ENCODE data around the gene SLC35A4.

Gene SLC35A4

GRCh38 chr5:140609126-140609525, 44.5 kb downstream of the SLC35A4 start:
- Histone ChIP-seq H3K27ac (ENCODE audit: low read depth, low read length) (no peak overlapping the region), H3K4me3 (ENCODE audit: low read length) (no peak overlapping the region)

GRCh38 chr5:140611020-140611521, 46.4 kb downstream of the SLC35A4 start:
- no peak for TF ChIP-seq EZH2phosphoT487 (IDR thresholded peaks at IDR 0.05; ENCODE audit: borderline replicate concordance, low read length)
- no peak for TF ChIP-seq CTCF (IDR thresholded peaks at IDR 0.05; ENCODE audit: low read depth, low read length, poor library complexity, severe bottlenecking)
- H3F3A ChIP-seq (ENCODE audit: control insufficient read depth, insufficient read depth), result no peaks in the 10 kb centered on the region
- no peak overlapping the region for H3K4me2 ChIP-seq (ENCODE audit: low read length)
- no peak overlapping the region for H3K4me3 ChIP-seq (ENCODE audit: low read length)
- H3K27ac ChIP-seq (ENCODE audit: low read depth, low read length), result no peak overlapping the region
- H3K9me3 ChIP-seq (ENCODE audit: control insufficient read depth, insufficient read depth, low read length), result peaks cover 4% of the 10 kb centered on the region; the same call in 1 of the 2 replicates
- no peaks in the 10 kb centered on the region for H3K9me2 ChIP-seq (replicated peaks; ENCODE audit: control insufficient read depth, low read length)
- no peaks in the 10 kb centered on the region for H3K36me3 ChIP-seq (ENCODE audit: control insufficient read depth, low read length)
- no peaks in the 10 kb centered on the region for H4K20me1 ChIP-seq (ENCODE audit: control insufficient read depth, insufficient read depth, low read depth, low read length)
- H3K79me2 ChIP-seq (ENCODE audit: control insufficient read depth, low read length), result no peaks in the 10 kb centered on the region
- H3K4me1 ChIP-seq (ENCODE audit: control insufficient read depth, low read length), result peaks cover 18% of the 10 kb centered on the region
- no peaks in the 10 kb centered on the region for H3K27me3 ChIP-seq (ENCODE audit: control insufficient read depth, low read length)

More at GRCh38 chr5:140609126-140609525, 44.5 kb downstream of the SLC35A4 start:
- H3K27me3 ChIP-seq (ENCODE audit: control insufficient read depth, low read length), result no peaks in the 10 kb centered on the region
- H3F3A ChIP-seq (ENCODE audit: control insufficient read depth, insufficient read depth), result no peaks in the 10 kb centered on the region
- no peak overlapping the region for H3K4me2 ChIP-seq (ENCODE audit: low read length)
- H3K36me3 ChIP-seq (ENCODE audit: control insufficient read depth, low read length), result no peaks in the 10 kb centered on the region
- H3K4me1 ChIP-seq (ENCODE audit: control insufficient read depth, low read length), result peaks cover 18% of the 10 kb centered on the region
- H3K79me2 ChIP-seq (ENCODE audit: control insufficient read depth, low read length), result no peaks in the 10 kb centered on the region
- no peaks in the 10 kb centered on the region for H3K9me2 ChIP-seq (replicated peaks; ENCODE audit: control insufficient read depth, low read length)
- no peaks in the 10 kb centered on the region for H3K9me3 ChIP-seq (ENCODE audit: control insufficient read depth, insufficient read depth, low read length)
- TF ChIP-seq CTCF (IDR thresholded peaks at IDR 0.05; ENCODE audit: low read depth, low read length, poor library complexity, severe bottlenecking), result no peak
- no peak for TF ChIP-seq EZH2phosphoT487 (IDR thresholded peaks at IDR 0.05; ENCODE audit: borderline replicate concordance, low read length)
- no peaks in the 10 kb centered on the region for H4K20me1 ChIP-seq (ENCODE audit: control insufficient read depth, insufficient read depth, low read depth, low read length)
